Esophagus muscularis mucosa (tissue), 3 donors: ENCODE results near the gene PRKN.
"Not testable (repeated sequence)": the region's sequence is repeated elsewhere in the genome, so short reads cannot be mapped to it uniquely, and the experiment has no call there.

Experiments used
- POLR2A ChIP-seq: fragments of 450-650 bp; IDR thresholded peaks from one replicate; pipeline ENCODE4 v1.6.1; 2017; ENCODE audit warnings: antibody characterized with exemption, moderate library complexity, mild to moderate bottlenecking, low read depth
- TF ChIP-seq, protein P1 (sequence below), 3 experiments: fragments of 200-600 bp in 2 of 3; fragments of 450-650 bp in 1 of 3; sonication (generic) in 2 of 3; IDR thresholded peaks; one replicate each; pipeline ENCODE4 v1.5.1; 2017 to 2019; ENCODE audit warnings: antibody characterized with exemption in 3 of 3, mild to moderate bottlenecking in 2 of 3, moderate library complexity in 1 of 3

DNA sequence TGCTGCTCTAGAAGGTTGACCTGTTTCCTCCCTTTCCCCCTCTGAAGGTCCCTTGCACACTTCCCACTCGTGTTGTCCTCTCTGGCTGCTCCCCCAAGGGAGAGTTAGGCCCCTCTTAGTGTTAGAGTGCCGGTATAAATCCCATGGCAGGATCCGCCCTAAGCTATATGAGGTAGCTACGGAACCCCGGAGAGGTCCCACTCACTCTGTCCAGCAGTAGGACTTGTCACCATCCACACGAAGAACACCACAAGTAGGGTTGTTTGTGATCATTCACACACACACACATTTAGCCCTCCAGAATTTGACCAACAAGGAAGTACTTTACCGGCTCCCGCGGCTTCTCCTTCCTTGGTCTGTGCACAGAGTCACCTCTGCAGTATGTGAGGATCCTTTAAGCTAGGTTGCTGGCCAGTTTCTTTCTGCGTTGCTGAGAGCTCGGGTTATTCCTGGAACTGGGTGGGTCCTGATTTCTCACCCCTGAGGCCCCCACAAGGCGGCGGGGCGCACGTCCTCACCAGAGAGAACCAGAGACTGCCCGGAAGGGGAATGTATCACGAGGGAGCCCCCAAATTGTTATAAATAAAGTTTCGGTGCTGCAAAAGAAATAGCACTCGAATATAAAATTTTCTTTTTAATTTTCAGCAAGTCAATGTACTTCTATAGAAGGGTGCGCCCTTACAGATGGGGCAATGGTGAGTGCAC lies 1412.9 kb downstream of the PRKN start:
- TF ChIP-seq, protein P1, sequence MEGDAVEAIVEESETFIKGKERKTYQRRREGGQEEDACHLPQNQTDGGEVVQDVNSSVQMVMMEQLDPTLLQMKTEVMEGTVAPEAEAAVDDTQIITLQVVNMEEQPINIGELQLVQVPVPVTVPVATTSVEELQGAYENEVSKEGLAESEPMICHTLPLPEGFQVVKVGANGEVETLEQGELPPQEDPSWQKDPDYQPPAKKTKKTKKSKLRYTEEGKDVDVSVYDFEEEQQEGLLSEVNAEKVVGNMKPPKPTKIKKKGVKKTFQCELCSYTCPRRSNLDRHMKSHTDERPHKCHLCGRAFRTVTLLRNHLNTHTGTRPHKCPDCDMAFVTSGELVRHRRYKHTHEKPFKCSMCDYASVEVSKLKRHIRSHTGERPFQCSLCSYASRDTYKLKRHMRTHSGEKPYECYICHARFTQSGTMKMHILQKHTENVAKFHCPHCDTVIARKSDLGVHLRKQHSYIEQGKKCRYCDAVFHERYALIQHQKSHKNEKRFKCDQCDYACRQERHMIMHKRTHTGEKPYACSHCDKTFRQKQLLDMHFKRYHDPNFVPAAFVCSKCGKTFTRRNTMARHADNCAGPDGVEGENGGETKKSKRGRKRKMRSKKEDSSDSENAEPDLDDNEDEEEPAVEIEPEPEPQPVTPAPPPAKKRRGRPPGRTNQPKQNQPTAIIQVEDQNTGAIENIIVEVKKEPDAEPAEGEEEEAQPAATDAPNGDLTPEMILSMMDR (IDR thresholded peaks at IDR 0.05): not testable (repeated sequence)
- not testable (repeated sequence) for TF ChIP-seq POLR2A
